GM18909 (cell line): ENCODE results near the gene FERD3L.

Experiments used
- ATAC-seq: cut with Tn5 transposase; IDR thresholded peaks from one replicate; pipeline ENCODE4 v1.9.1; 2021; ENCODE audit warnings: mild to moderate bottlenecking; ENCODE audit not compliant: unreplicated experiment, poor library complexity

FERD3L gene

GRCh38 chr7:19117870-19118608 is 27.2 kb downstream of the FERD3L start:
- peak; percentile 34 for ATAC-seq

GRCh38 chr7:19117091-19117869 is 27.9 kb downstream of the FERD3L start, which contains the start of gene TWIST1:
Gene TWIST1 (minus strand): TSS chr7:19117636. CDS start chr7:19117321, 315 bp downstream.
- peak; percentile 41 for ATAC-seq

- peak; percentile 33 for ATAC-seq
Observed at GRCh38 chr7:19116121-19117090, 28.8 kb downstream of the FERD3L start.

GRCh38 chr7:19114551-19114855 is 30.7 kb downstream of the FERD3L start:
- no peak for ATAC-seq

- no peak for ATAC-seq
Observed at GRCh38 chr7:19113855-19114550, 31.2 kb downstream of the FERD3L start.

GRCh38 chr7:19113002-19113350 is 32.2 kb downstream of the FERD3L start:
- no peak for ATAC-seq

GRCh38 chr7:19112274-19113001 is 32.8 kb downstream of the FERD3L start:
- ATAC-seq = no peak

- no peak for ATAC-seq
Observed at GRCh38 chr7:19111474-19112273, 33.5 kb downstream of the FERD3L start.

GRCh38 chr7:19110776-19111175 is 34.4 kb downstream of the FERD3L start:
- ATAC-seq = no peak

GRCh38 chr7:19110026-19110730 is 35.0 kb downstream of the FERD3L start:
- ATAC-seq = no peak

GRCh38 chr7:19109000-19109946 is 35.9 kb downstream of the FERD3L start:
- no peak for ATAC-seq

- ATAC-seq = no peak
Observed at GRCh38 chr7:19107356-19108146, 37.7 kb downstream of the FERD3L start.

GRCh38 chr7:19107081-19107355 is 38.2 kb downstream of the FERD3L start:
- no peak for ATAC-seq

GRCh38 chr7:19106241-19107080 is 38.8 kb downstream of the FERD3L start:
- ATAC-seq = no peak

GRCh38 chr7:19105546-19105945 is 39.7 kb downstream of the FERD3L start:
- ATAC-seq = no peak

- ATAC-seq = no peak
Observed at GRCh38 chr7:19104811-19105210, 40.4 kb downstream of the FERD3L start.
